Measurements from ENCODE around the gene CYP26B1.

Gene CYP26B1

GRCh38 chr2:72153924-72154323 lies 6.3 kb upstream of the CYP26B1 start:
- FAIRE-seq: no peak
- no peak for TF ChIP-seq POLR2AphosphoS5 (IDR thresholded peaks at IDR 0.05; ENCODE audit: low read depth, low read length)
- TF ChIP-seq TAF1 (IDR thresholded peaks at IDR 0.05; ENCODE audit: borderline replicate concordance, low read depth, low read length): no peak
- no peak for TF ChIP-seq POLR2A (IDR thresholded peaks at IDR 0.05; ENCODE audit: low read depth, low read length)
- no peak for DNase-seq (ENCODE audit: insufficient read length)

GRCh38 chr2:72153026-72153791 lies 5.5 kb upstream of the CYP26B1 start:
- FAIRE-seq: no peak
- DNase-seq (ENCODE audit: insufficient read length): no peak
- TF ChIP-seq POLR2A (IDR thresholded peaks at IDR 0.05; ENCODE audit: low read depth, low read length): no peak
- no peak for TF ChIP-seq TAF1 (IDR thresholded peaks at IDR 0.05; ENCODE audit: borderline replicate concordance, low read depth, low read length)
- TF ChIP-seq POLR2AphosphoS5 (IDR thresholded peaks at IDR 0.05; ENCODE audit: low read depth, low read length): no peak

GRCh38 chr2:72150861-72151356 lies 3.2 kb upstream of the CYP26B1 start:
- no peak for DNase-seq (ENCODE audit: insufficient read length)
- no peak for TF ChIP-seq TAF1 (IDR thresholded peaks at IDR 0.05; ENCODE audit: borderline replicate concordance, low read depth, low read length)
- TF ChIP-seq POLR2A (IDR thresholded peaks at IDR 0.05; ENCODE audit: low read depth, low read length): no peak
- TF ChIP-seq POLR2AphosphoS5 (IDR thresholded peaks at IDR 0.05; ENCODE audit: low read depth, low read length): no peak
- FAIRE-seq: no peak

- no peak for DNase-seq (ENCODE audit: insufficient read length)
- peak; percentile 82 for FAIRE-seq
- TF ChIP-seq TAF1 (IDR thresholded peaks at IDR 0.05; ENCODE audit: borderline replicate concordance, low read depth, low read length) (no peak), POLR2A (IDR thresholded peaks at IDR 0.05; ENCODE audit: low read depth, low read length) (no peak), POLR2AphosphoS5 (IDR thresholded peaks at IDR 0.05; ENCODE audit: low read depth, low read length) (no peak)
These were observed 2.6 kb upstream of the CYP26B1 start for GRCh38 chr2:72150157-72150860.

- TF ChIP-seq TAF1 (IDR thresholded peaks at IDR 0.05; ENCODE audit: borderline replicate concordance, low read depth, low read length) (no peak), POLR2AphosphoS5 (IDR thresholded peaks at IDR 0.05; ENCODE audit: low read depth, low read length) (no peak), POLR2A (IDR thresholded peaks at IDR 0.05; ENCODE audit: low read depth, low read length) (no peak)
- FAIRE-seq (no peak), DNase-seq (ENCODE audit: insufficient read length) (no peak)
These were observed 2.0 kb upstream of the CYP26B1 start for GRCh38 chr2:72149556-72150156.

GRCh38 chr2:72148837-72149555 lies 1.3 kb upstream of the CYP26B1 start:
- FAIRE-seq (no peak), DNase-seq (ENCODE audit: insufficient read length) (no peak)
- TF ChIP-seq POLR2AphosphoS5 (IDR thresholded peaks at IDR 0.05; ENCODE audit: low read depth, low read length) (no peak), POLR2A (IDR thresholded peaks at IDR 0.05; ENCODE audit: low read depth, low read length) (no peak), TAF1 (IDR thresholded peaks at IDR 0.05; ENCODE audit: borderline replicate concordance, low read depth, low read length) (no peak)

- no peak for DNase-seq (ENCODE audit: insufficient read length)
- FAIRE-seq: no peak
These were observed 558 bp upstream of the CYP26B1 start for GRCh38 chr2:72148003-72148836.

GRCh38 chr2:72146347-72147302 lies 1.0 kb downstream of the CYP26B1 start:
- no peak for FAIRE-seq
- DNase-seq (ENCODE audit: insufficient read length): no peak
- no peak for TF ChIP-seq POLR2AphosphoS5 (IDR thresholded peaks at IDR 0.05; ENCODE audit: low read depth, low read length)
- TF ChIP-seq POLR2A (IDR thresholded peaks at IDR 0.05; ENCODE audit: low read depth, low read length): no peak
- TF ChIP-seq TAF1 (IDR thresholded peaks at IDR 0.05; ENCODE audit: borderline replicate concordance, low read depth, low read length): no peak

More at GRCh38 chr2:72148003-72148836, 558 bp upstream of the CYP26B1 start:
- TF ChIP-seq POLR2A (IDR thresholded peaks at IDR 0.05; ENCODE audit: low read depth, low read length) (no peak), TAF1 (IDR thresholded peaks at IDR 0.05; ENCODE audit: borderline replicate concordance, low read depth, low read length) (no peak), POLR2AphosphoS5 (IDR thresholded peaks at IDR 0.05; ENCODE audit: low read depth, low read length) (no peak)

- TF ChIP-seq POLR2AphosphoS5 (IDR thresholded peaks at IDR 0.05; ENCODE audit: low read depth, low read length) (no peak), POLR2A (IDR thresholded peaks at IDR 0.05; ENCODE audit: low read depth, low read length) (no peak), TAF1 (IDR thresholded peaks at IDR 0.05; ENCODE audit: borderline replicate concordance, low read depth, low read length) (no peak)
- FAIRE-seq: no peak
- no peak for DNase-seq (ENCODE audit: insufficient read length)
These were observed 1.9 kb downstream of the CYP26B1 start for GRCh38 chr2:72145658-72146329.

All from GM12892 (cell line).